ENCODE results near the gene SBF2.

The SBF2 gene

GRCh38 chr11:10072841-10073240 is 221.2 kb downstream of the SBF2 start:
- TF ChIP-seq CTCF (IDR thresholded peaks at IDR 0.05; ENCODE audit: control insufficient read depth, insufficient read depth, low read depth, low read length, missing control alignments): no peak
- DNase-seq (ENCODE audit: low read depth): no peak
- H3K4me3 ChIP-seq (ENCODE audit: control insufficient read depth, low read depth, low read length): no peak overlapping the region

DNA sequence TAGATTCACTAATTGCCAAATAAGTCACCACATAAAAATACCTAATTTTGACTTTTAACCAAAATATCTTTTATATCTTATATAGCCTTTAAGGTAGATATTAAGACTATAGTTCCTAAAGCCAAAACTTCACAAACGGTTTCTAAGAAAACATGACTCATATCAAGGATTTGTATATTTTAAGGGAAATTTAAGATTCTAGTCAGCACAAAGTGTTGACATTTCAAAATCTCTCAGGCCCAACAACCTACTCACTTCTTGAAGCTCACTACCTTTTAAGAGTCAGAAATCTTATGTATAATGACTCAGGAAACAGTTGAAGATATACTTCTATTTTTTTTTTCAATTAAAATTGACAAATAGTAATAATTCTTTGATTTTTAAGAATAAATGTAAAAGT is 221.9 kb downstream of the SBF2 start:
- H3K4me3 ChIP-seq (ENCODE audit: control insufficient read depth, low read depth, low read length): no peak overlapping the region
- TF ChIP-seq CTCF (IDR thresholded peaks at IDR 0.05; ENCODE audit: control insufficient read depth, insufficient read depth, low read depth, low read length, missing control alignments): no peak
- DNase-seq (ENCODE audit: low read depth): no peak

GRCh38 chr11:10067629-10068300 is 226.3 kb downstream of the SBF2 start:
- TF ChIP-seq CTCF (IDR thresholded peaks at IDR 0.05; ENCODE audit: control insufficient read depth, insufficient read depth, low read depth, low read length, missing control alignments): no peak
- H3K4me3 ChIP-seq (ENCODE audit: control insufficient read depth, low read depth, low read length): no peak overlapping the region
- DNase-seq (ENCODE audit: low read depth): no peak

GRCh38 chr11:10066441-10066840 is 227.6 kb downstream of the SBF2 start:
- H3K4me3 ChIP-seq (ENCODE audit: control insufficient read depth, low read depth, low read length): no peak overlapping the region
- no peak for TF ChIP-seq CTCF (IDR thresholded peaks at IDR 0.05; ENCODE audit: control insufficient read depth, insufficient read depth, low read depth, low read length, missing control alignments)
- DNase-seq (ENCODE audit: low read depth): no peak

DNA sequence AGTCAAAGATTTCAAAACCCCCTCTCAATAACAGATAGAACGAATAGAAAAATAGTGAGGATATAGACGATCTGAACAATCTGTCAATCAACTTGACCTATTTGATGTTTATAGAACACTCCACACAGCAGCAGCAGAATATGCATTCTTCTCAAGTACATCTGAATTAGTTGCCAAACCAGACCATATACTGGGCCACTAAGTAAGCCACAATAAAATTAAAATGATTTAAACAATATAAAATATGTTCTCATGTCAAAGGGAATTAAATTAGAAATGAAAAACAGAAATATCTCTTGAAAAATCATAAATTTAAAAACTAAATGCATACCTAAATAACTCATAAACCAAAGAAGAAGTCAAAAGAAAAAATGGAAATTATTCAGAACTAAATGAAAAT is 229.2 kb downstream of the SBF2 start:
- no peak for TF ChIP-seq CTCF (IDR thresholded peaks at IDR 0.05; ENCODE audit: control insufficient read depth, insufficient read depth, low read depth, low read length, missing control alignments)
- H3K4me3 ChIP-seq (ENCODE audit: control insufficient read depth, low read depth, low read length): no peak overlapping the region
- no peak for DNase-seq (ENCODE audit: low read depth)

- TF ChIP-seq CTCF (IDR thresholded peaks at IDR 0.05; ENCODE audit: control insufficient read depth, insufficient read depth, low read depth, low read length, missing control alignments): no peak
- no peak overlapping the region for H3K4me3 ChIP-seq (ENCODE audit: control insufficient read depth, low read depth, low read length)
- DNase-seq (ENCODE audit: low read depth): no peak
Observed at GRCh38 chr11:10058356-10058755, 235.7 kb downstream of the SBF2 start.

All from AG09309 (cell line).